H4 (cell line): ENCODE results near the gene BACH2. TPM values are rescaled to one million over a fixed set of nuclear protein-coding genes. Genes with fewer than 3 reads are reported as not detected.

Experiments used
- DNase-seq: peaks from one replicate; pipeline ENCODE4 v3.0.0-alpha.2; 2015; ENCODE audit warnings: low spot score
- total RNA-seq: library from RNA; depleted of rRNA; stranded (reverse); fragments of >200 nt; shearing (Covaris generic); gene quantifications from 2 replicates; pipeline ENCODE4 v1.2.3, GENCODE V29; 2014

Gene BACH2
- total RNA-seq, 1 experiment from 2014 or later, result 0.31 TPM

DNA sequence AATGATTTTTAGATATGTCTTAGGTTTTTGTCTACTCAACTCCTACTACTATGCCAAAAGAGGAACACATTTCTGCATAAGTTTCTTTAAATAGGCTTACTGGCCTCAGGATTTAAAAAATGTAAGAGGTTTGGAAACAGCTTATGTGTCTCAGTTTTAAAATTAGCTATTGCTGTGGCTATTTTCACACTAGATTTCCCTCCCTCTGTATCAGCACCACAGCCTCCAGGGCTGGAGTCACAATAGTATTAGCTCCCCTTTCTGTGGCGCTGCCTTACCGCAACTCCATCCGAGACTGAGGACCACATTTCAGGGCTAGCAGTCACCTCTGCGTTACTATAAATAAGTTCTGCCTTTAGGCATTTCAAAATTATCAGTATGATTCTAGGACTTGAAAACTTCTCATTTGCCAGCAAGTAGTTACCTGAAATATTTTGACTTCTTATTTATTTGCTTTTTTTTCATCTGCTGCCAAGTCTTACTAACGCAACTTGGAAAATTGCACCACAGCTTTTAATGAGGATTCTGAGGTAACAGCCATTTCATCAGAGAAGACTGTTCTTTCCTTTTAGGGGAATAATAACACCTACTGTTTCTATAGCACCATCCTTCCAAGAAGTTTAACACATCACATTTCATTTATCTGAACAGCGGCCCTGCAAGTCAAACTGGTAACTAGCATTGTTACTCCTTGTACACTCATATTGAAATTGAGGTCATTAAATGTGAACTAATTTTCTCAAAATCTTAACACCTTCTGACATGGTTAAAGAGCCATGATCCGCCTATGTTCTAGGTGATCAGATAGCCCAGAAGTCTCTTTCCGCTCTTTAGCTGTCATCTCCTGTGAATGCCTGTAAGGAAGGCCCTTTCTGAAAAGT, 296.5 kb downstream of the BACH2 start:
- no peak for DNase-seq

DNA sequence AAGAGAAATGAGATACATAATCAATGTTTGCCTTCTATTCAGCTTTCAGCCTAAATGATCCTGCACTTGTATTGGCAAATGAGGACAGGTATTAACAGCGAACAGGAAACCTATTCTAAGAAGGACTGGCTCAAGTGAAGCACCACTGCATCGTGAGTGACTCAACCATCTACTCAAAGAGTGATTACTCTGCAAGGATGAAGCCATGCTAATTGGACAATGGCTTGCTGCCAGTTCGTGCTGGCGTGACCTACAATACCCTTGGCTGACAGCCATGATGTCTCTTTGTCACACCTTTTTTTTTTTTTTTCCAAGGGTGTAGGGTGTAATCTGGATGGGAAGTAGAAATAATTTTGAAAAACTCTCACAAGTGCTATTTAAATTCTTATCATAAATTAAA, 297.5 kb downstream of the BACH2 start:
- DNase-seq, result peak; percentile 53

DNA sequence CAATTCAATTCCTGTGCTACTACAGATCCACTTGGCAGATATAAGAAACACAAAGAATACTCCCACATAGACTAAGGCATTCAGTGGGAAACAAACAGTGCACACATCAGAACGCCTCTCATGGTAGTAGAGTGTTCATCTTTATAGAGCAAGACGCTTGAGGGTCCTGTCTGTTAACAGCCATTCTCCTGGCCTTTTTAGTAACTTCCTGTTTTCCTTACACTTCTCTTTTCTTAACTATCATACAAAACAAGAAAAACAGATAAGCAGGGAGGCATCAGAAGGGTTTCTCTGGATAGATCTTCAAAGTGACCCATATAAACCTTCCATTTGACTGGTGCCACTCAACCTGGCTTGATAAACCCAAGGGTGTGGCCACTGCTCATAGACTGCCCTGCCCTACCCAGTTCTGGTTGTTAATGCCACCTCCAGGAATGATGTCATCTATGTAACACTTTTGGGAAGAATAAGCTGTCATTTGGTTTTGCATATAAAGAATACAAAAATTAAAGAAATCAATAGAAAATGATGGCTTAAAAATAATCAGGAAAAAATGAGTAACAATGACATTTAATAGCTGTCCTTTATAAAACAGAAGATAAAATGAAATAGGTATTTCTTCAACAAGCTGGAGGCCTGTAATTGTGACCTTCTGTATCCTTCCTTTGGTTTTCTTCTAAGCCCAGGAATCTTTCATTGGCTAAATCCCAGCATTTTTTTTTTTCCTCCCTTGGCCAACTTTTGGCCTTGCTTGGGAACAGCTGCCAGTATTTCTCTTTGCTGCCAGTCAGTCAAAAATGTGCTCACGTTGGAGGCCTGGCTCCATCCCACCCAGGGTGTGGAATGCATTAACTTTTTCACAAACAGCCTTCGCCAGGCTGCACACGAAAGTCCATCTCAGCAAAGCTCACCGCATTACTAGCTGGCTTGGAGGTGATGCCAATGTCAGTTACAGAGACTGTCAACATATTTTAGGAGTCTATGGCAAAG, 298.9 kb downstream of the BACH2 start:
- DNase-seq, result peak; percentile 22

DNA sequence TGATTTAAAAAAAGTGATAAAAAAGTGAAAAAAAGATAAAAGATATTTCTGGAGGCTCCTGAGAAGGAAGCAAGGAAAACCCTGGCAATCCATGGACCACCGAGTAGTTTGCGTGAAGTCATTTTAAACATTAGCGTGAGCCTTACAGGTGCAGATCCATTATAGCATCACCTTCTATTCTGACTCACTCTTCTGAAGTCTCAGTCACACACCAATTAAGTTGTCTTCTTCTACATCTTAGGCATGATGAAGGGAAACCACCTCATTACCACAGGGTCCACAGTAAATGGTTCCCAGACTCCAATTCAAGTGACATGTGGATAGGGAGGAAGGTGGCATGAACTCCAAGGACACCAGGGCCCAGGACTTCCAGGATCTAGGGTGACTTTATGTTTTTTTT, 303.2 kb downstream of the BACH2 start:
- no peak for DNase-seq

DNA sequence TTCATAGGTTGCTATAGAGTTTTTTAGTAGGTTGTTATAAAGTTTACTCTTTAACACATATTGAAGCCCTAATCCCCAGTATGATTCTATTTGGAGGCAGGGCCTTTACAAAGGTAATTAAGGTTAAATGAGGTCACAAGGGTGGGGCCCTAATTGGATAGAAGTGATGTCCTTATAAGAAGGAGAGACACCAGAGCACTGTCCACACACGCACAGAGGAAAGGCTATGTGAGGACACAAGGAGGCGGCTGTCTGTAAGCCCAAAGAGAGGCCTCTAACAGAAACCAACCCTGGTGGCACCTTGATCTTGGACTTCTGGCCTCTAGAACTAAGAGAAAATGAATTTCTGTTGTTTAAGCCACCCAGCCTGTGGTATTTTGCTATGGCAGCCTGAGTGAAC, 303.8 kb downstream of the BACH2 start:
- no peak for DNase-seq

DNA sequence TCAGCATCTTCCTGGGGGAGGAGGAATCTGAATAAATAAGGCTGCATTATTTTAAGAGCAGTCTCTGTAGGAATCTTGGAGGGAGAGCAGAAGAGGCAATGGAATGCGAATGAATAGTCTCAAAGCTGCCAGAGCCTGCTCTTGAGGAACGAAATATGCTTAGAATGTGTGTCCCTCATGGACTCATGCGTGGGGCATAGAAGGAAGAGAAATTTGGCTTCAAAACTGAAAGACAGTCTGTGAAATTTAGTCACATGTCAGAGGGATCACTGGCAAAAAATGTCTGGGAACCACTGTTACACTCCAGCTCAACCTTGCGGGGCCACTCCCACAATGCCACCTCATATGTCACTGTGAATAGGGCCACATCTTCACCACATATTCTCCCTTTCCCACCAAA, 306.9 kb downstream of the BACH2 start:
- no peak for DNase-seq

DNA sequence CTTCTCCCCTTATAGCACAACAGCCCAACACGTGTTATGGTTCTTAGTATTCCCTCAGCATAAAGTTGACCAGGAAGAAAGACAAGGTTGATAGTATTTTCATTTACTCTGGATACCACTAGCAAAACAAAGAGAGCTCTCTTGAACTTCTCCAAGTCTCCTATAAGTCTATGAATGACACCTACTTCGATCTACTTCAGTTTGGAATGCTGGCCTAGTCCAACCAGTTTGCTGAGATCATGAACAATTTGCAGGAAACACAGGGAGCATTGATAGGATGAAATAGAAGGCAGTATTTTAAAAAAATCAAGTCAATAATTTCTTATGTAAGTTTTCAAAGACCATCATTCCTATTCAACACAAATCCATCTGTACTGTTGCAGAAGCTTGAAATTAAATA, 308.8 kb downstream of the BACH2 start:
- no peak for DNase-seq

DNA sequence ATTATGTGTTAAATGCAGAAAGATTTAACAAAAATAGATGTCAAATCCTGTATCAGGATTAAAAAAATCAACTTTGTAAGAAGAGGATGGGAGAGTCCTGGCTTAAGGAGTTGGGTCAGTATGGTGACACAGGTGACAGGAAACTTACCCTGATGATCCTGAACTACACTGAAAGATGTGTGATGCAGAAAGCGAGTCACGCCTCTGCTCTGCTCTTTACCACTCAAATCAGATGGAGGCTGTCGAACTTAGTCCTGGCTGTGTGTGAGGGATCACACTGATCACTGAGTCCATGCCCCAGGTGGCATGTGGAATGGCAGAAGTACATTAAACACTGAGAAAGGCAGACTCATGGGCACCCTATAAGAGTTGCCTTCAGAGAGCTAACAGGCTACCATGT, 309.5 kb downstream of the BACH2 start:
- no peak for DNase-seq

DNA sequence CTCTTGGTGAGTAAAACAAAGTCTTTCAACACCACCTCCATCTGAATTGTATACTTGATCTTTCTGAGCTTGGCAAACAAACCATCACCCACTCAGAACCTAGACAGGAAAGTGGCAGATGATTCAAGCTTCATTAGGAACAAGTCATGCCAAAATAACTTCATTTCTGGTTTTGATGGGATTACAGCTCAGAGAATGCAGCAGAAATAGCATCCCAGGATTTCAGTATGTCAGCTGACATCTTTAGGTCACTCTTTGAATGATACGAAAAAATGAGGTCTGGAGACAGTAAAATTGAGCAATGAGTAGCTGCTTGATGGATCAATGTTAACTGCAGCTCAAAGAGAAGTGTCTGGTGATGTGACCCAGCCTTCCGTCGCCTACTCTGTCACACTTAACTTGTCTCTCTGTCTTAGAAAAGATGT, 310.0 kb downstream of the BACH2 start:
- no peak for DNase-seq

DNA sequence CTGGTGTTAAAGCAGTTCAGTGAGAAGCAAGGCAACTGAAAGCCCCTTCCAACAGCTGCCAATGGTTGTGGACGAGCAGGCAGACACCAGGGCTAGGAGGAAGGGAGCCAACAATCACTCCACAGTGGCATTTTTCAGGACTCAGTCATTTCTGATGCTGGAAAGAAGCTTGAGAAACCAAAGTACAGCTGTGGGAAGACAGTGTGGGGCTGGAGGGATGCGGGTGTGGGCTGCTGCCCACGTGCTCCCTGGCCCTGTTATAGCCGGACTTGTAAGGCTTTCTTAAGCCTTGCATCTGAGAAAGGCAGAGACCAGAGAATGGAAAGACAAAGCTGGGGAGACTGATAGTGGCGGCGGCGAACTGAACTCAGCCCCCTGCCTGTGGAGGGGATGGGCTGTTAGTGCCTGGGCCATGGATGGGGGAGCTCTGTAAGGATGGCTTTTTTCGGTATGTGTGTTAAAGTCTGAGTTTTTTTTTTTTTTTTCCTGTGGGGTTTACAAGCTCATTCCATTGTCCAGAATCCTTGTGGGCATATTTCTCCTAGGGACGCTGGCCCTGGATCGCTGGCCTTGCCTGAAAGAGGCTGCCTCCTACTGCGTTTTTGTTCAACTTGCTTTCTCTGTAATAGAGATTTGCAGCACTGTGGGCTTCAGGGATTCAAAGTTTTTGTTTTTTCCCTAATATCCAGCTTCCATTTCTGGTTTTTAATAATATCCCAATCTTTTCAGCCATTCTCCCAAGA, 310.7 kb downstream of the BACH2 start:
- peak; percentile 23 for DNase-seq

DNA sequence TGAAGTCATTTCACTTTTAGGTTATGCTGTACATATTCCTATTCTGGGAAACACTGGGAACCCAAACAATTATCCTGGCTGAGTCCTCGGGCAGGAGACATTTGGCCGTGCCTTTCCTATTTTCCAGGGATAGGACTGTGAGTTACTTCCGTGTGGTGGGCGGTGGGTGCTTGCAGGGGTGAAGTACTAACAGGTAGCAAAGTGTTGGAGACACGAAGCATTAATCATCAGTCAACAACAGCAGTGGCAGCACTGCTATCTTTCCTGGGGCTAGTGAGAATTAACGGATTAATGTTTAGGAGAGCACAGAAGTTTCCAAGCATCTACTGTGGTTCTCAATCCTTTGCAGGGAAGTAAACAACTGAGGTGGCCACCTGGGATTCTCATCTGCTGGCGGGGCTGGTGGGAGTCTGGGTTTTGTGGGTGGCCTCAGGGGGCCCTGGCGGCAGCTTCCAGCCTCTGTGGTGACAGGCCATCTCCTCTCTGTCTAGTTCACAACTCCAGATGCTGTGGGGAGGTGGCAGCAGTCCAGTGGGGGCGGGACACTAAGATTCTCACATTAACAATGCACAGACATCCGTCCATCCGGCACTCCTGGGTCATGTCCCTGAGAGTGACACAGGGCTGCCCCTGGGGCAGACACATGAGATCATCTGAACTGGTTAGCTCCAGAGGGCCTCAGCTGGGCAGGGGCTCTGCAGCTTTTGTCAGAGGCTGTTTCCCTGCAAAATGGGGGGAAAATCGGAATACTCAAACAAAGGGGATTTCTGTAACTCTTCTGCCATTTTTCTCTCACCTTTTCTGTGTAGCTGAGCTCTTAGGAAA, 311.5 kb downstream of the BACH2 start:
- DNase-seq, result peak; percentile 77

DNA sequence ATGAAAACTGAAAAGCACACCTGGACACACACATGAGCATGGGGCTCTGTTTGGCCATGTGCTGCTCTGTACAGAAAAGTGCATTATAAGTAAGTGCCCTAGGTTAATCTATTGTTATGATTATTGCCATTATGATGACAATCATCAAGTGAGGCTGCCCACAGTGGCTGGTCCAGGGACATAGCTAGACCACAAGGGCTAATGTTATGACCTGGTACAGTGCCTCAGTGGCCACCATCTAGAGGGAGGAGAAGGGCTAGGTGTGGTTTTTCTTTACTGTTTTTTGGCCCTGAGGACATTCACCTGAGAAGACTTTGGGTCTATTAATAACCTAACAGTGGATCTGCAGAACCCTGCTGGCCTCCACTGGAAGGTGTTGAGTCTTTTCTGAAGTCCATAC, 316.3 kb downstream of the BACH2 start:
- DNase-seq, result no peak

DNA sequence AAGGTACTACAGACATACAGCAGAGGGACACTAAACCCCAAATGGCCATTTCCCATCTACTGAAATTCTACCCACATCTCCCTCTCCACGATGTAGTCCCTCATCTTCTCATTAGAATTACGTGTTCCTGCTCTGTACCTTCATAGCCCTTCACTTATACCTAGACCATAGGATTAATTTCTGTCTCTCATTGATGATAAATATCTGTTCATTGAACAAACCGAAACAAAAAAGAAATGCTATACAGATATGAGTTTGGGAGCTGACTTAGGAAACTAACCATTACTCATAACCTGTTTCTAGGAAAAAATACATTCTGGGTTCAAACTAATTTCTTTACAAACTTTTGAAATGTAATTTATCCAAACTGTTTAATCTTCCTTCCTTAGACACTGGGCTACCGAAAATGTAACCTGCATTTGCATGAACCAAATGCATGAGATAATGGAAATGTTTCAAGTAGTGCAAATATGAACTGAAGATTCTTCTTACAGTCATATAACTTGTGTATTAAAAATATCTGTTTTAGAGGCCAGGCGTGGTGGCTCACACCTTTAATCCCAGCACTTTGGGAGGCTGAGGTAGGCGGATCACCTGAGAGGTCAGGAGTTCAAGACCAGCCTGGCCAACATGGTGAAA, 317.0 kb downstream of the BACH2 start:
- no peak for DNase-seq

DNA sequence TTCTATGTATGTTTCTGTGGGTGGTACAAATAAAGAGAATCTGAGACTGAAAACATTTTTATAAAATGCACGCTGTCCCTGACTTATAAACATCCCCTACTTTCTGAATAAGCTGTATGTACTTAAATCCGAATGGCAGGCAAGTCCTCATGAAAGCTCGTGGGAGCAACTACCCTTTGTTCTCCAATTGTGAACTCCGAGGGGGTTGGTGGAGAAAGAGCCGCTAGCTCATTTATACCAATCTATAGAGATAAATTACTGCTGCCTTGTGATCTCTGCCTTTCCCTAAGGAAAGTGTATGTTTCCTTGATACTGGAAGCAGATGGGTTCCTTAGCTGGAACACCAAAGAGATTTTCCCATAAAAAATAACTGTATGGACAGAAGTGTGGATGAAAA, 317.9 kb downstream of the BACH2 start:
- DNase-seq, result no peak

DNA sequence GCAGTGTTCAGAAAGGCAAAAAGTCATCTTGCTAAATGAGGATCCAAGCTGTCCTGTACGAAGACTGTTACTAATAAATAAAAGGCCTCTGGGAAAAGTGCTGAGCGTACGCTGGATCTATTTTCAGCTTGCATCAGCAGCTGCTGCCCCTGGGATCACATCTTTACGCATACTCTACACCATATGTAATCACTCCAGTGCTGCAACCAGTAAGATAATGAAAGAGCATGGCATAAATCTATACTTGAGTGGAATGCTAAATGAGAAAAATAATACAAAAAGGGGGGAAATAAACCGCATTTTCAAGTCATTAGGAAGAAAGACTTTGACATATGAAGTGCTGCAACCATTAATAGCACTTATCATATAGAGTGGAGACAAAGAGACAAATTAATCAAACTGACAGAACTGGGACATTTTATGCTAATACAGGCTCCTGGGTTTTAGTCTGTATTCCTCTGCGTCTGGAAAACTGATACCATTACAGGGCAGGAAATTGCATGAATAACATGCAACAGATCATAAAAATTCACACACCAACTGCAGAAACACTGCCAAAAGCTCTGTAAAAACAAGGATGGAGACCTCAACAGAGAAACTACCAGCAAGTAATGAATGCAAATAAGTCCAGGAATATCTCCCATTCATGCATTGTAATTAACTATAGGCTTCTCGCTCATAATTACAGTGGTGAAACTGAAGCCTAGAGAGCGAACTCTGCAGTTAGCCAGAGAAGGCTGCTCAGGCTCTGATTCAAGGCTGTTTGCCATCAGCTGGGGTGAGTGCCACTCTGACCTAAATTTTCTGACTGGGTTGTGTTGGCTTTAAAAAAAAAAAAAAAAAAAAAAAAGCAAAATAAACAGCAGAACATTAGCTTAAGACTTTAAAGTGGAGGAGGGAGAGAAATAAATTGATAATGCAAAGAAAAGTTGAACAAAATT, 318.6 kb downstream of the BACH2 start:
- DNase-seq, result no peak

DNA sequence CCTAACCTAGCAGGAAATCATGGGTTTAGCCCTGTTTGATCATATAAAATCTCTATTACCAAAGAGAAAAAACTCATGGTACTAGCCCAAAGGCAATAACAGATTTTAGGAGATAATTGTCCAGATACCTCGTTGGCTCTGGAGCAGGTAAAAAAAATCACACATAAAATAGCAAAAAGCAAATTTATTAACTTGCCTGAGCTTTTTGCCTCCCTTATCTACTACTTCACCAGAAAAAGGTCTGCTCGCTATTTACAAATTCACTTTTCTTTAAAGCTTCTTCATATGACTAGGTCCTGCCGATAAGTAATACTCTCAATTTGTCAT, 320.0 kb downstream of the BACH2 start:
- no peak for DNase-seq

DNA sequence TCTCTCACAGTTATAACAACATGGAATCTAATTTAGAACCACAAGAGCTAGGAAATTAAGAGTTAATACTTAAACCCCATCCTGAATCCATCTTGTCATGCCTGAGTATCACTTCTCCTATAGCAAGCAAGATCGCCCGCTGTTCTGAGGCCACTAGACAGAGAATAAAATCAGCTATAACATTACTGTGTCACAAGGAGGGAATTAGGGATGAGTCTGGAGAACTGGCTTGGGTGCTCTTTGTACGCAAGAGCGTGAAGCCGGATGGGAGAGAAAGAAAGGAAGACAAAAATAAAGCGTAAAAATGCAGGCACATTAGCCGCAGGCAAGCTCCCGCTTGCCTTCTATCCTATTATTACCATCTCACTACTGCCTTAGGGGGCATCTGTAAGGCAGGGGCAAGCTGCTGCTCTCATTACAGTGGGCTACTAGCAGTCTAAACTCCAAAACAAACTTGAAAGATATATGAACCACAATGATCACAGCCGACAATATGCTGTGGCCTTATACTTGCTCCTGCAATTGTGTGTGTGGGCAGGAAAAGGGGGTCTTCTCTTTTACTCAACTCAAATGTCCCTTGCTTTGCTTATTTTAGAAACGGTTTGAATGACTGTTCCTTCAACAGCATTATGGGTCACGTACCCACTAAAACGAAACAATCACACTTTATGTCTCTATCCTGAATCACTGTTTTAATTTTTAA, 320.5 kb downstream of the BACH2 start:
- no peak for DNase-seq

DNA sequence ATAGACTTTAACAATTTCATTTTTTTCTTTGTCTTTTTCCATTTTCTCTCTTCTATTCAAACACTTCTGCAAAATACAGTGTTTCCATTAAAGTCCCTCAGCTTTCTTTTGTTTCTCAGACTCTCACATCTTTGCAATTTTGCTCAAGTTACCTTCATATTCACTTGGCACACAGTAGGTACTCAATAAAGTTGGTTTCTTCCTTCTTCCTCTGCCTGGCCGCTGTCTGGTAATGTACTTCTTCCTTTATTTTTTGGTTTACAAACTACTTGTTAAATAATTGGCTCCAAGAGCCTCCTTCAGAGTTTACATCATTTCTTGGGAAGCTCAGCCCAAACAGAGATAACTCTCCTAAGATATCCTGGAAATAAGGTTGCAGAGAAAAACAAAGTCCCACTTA, 321.3 kb downstream of the BACH2 start:
- no peak for DNase-seq

DNA sequence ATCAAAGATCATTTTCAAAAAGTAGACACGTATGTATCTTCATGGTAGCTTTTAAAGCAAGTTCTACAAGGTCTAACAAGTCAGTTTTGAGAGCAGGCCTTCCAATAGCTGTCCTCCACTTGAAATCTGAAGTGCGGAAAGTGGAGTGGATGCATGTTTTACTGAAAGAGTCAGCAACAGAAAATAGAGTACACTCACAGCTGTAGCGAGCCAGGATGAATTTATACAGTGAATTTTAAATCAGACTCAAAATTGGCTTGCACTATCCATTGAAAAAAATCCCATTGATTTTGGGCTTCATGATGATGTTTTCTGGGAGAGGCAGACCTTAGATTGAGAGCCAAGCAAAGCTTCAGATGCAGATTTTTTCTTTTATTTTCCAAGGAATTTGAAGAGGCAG, 321.8 kb downstream of the BACH2 start:
- no peak for DNase-seq
